ENCODE measurements around the gene TSSK1B. TPM values are rescaled to one million over a fixed set of nuclear protein-coding genes. Genes with fewer than 3 reads are reported as not detected.
"Not testable (repeated sequence)": the region's sequence is repeated elsewhere in the genome, so short reads cannot be mapped to it uniquely, and the experiment has no call there.

Gene TSSK1B
- total RNA-seq, 2 donors from 2014 or later, result 0.10 TPM; not detected in 1

DNA sequence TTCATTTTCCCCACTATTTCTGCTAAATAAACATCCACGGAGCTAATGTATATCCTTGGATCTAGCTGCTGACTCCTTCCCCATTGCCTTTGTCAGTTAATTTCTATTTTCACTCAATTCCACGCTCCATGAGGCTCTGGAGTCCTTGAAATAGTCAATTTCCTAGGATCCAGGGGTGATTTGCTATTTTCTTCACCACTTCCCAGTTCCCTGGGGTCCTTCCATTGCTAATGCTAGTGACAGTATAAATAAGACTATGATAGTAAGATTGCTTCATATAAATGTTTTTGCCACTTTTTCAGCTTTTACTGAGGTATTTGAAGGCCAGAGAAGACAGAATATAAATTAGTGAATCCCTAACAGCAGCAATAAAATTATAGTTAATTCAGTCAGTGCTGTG lies 13.1 kb downstream of the TSSK1B start:
- intact Hi-C loops (cut with DNase I), result no loop called here
- no peak for DNase-seq
- ATAC-seq, result no peak

DNA sequence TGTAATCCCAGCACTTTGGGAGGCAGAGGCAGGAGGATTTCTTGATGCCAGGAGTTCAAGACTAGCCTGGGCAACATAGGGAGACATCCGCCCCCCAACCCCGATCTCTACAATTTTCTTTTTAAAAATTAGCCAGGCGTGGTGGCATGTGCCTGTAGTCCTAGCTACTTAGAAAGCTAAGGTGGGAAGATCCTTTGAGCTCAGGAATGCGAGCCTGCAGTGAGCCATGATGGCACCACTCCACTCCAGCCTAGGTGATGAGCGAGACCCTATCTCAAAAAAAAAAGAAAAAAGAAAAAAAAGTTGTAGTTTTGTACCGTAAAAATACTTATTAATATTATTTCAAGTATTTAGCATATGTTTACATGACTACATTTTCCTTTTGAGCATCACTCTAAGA lies 29.3 kb downstream of the TSSK1B start:
- no peak for ATAC-seq
- no peak for DNase-seq
- intact Hi-C loops (cut with DNase I), result no loop called here

DNA sequence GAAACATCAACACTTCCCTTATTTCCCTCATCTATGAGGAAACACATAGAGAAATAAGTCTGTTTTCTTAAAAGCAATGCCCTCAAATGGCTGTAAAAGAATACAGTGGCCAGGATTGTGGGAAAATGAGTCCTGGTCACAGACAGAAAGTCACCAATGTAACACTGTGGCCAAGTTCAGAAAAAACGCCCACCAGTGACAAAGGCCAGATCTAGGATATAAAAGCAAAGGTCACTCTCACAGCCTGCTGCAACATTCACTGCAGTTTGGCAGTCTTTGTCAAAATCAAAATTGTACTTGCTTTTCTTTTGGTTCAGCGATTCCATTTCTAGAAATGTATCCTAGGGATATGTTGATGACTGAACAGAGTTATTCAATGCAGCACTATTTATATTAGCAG lies 30.5 kb downstream of the TSSK1B start:
- no peak for ATAC-seq
- intact Hi-C loops (cut with DNase I), result no loop called here
- DNase-seq, result no peak

DNA sequence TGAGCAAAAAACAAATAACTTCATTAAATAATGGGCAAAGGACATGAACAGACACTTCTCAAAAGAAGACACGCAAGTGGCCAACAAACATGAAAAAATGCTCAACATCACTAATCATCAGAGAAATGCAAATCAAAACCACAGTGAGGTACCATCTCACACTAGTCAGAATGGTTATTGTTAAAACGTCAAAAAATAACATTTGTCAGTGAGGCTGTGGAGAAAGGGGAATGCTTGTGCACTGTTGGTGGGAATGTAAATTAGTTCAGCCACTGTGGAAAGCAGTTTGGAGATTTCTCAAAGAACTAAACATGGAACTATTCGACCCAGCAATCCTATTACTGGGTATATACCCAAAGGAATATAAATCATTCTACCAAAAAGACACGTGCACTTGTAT lies 36.8 kb downstream of the TSSK1B start:
- intact Hi-C loops (cut with DNase I); ATAC-seq; DNase-seq: not testable (repeated sequence)

DNA sequence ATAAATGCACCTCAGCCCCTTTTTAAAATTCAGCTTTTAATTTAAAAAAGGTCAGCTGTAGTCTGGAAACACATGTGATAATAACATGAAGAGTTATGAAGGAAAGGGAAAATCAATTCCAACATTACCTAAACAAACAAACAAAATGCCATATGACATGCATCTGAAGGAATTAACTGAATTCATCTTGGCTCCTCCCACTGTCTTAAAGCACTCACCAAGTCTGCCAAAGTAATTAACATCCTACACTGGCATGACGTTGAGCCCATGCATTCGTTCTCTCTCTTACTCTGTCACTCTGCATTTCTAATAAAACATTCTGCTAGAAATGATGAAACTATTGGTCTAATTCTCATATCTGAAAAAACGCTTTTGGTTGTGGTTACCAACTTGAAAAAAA lies 37.7 kb downstream of the TSSK1B start:
- no peak for ATAC-seq
- DNase-seq, result no peak
- intact Hi-C loops (cut with DNase I), result no loop called here

DNA sequence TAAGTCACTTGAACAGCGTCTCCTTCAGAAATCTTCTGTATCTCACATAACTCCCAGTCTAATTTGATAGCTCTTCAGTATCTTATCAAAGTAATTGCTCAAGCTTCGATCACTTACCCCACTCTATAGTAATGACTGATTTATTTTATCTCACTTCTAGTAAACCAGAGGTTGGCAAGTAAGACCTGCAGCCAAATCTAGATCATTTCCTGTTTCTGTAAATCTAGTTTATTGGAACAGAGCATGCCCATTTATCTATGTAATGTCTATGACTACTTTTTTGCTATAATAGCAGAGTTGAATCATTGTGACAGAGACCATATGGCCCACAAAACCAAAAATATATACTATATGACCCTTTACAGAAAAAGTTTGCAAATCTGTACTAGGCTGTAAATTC lies 40.1 kb downstream of the TSSK1B start:
- DNase-seq (no peak), ATAC-seq (no peak)
- intact Hi-C loops (cut with DNase I), result no loop called here

DNA sequence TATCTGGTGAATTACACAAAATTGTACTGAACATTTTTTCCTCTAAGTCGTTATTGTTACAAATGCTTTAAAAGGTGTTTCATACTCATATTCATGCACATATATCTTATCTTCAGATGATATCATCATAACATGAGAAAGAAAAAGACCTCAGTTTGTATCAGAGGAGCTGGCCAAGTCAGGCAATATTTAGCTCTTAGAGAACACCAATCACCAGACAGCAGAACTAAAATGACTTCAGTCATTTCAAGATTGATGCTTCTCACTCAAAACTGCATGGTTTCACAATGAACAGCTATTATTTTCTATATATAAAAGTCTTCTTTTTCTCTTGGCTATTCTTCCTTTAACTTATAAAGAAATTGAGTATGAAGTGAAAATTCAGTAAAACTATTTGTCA lies 44.6 kb downstream of the TSSK1B start:
- DNase-seq (no peak), ATAC-seq (no peak)
- intact Hi-C loops (cut with DNase I), result no loop called here

DNA sequence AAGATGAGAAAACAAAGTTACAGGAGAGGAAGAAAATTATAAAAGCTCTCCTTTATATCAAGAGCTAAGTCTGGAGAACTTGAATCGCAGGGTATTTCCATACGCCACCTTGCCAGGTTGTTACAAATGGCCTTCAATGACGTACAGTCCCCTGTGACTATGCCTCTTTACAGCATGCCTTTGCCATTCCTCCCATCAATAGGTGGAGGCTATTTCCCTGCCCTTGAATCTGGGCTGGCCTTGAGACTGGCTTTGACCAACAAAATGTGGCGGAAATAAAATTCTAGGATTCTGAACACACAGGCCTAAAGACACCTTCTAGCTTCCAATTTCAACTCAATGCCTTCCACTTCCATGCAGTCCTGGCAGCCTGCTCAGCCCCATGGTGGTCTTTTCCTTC lies 45.7 kb downstream of the TSSK1B start:
- intact Hi-C loops (cut with DNase I), result no loop called here
- ATAC-seq (no peak), DNase-seq (no peak)

DNA sequence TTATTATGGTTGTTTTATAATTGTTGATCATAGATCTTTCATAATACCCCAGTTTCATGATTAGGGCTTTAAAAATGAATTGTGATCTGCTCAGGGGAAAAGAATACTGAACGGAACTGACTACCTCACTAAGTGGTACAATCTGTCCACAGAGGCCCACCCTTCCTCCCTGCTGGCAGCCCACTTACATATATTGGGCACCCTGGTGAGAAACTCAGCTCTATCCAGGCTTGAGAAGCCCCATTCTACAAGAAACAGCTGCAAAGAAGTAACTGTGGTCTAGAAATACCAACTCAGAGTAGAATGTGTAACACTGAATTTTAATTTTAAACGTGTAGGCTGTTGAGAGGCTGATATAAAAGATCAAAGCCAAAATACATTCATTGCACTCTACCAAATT lies 46.9 kb downstream of the TSSK1B start:
- DNase-seq, result no peak
- ATAC-seq, result no peak
- intact Hi-C loops (cut with DNase I), result no loop called here

DNA sequence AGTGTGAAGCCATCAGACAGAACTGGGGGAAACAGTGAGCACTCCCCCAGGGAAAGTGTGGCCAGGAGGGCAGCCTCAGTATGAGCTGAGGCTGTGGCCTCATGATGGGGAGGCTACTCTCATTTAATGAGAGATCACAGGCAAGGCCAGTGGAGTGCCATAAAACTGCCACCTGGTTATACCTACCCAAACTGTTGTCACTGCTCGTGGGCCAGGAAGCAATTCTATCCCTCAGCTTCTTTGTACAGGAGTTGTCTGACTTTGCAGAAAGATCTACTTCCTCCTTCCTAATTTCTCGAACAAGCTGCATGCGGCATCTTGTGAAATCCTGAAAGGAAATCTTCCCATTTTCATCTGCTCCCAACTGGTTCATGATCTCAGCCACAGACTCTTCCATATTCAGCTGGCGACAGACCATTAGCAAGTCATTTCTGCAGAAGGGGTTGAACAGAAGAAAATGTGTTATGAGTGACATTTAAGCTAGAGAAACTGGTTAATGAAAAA lies 50.0 kb downstream of the TSSK1B start:
- no peak for ATAC-seq
- intact Hi-C loops (cut with DNase I), result loop anchor here in 1 of 2 donors (5.0 kb wide), 1 partner anchor 117 kb away; no protein-coding TSS in a partner anchor

DNA sequence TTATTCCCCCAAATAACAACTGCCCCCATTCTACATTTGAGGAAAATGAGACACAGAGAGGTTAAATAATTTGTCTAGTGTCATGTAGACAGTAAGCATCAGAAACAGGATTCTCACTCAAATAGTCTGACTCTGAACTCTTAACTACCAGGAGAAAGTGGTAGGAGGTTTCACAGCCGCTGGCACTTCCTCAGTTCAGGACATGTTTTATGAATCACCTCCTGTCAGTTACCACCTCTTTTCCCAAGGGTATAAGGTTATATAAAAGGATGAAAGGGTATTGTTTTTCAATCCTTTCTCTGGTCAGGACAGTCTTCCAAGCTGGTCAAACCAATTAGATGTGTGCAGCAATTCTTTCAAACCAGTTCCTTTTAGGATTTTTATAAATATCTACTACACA lies 52.1 kb downstream of the TSSK1B start:
- DNase-seq, result no peak
- intact Hi-C loops (cut with DNase I), result loop anchor here in 1 of 2 donors (5.0 kb wide), 1 partner anchor 120 kb away; no protein-coding TSS in a partner anchor
- ATAC-seq, result no peak

More for the DNA sequence above, 50.0 kb downstream of the TSSK1B start:
- DNase-seq, result no peak

Other genes with a start within 250 kb of the TSSK1B start
- 10 to 100 TPM; 18.2 to 28.6 TPM for gene MCC, start 53.5 kb upstream of the TSSK1B start, total RNA-seq
- gene YTHDC2, start 78.7 kb upstream of the TSSK1B start, total RNA-seq, result 10 to 100 TPM; 12.6 to 20.3 TPM